Omental fat pad (tissue), 4 donors: ENCODE measurements around the gene BTBD16. TPM values are rescaled to one million over a fixed set of nuclear protein-coding genes. Genes with fewer than 3 reads are reported as not detected.

ENCODE experiments used
- ATAC-seq: fragments of 150-250 bp; one replicate; pipeline ENCODE4 v1.9.1; 2016; ENCODE audit warnings: mild to moderate bottlenecking, moderate library complexity; ENCODE audit not compliant: low FRiP score
- DNase-seq: peaks from one replicate; pipeline ENCODE4 v3.0.0-alpha.2; 2019; ENCODE audit warnings: low spot score
- total RNA-seq, 4 donors: library from RNA; depleted of rRNA; stranded (reverse); fragments of >200 nt; gene quantifications; one replicate each; pipeline ENCODE4 v1.1.0, GENCODE V29; 2016
- TF ChIP-seq, protein P1 (sequence below), 3 donors: fragments of 450-650 bp; IDR thresholded peaks; one replicate each; pipeline ENCODE4 v1.5.1; 2016 to 2017; ENCODE audit warnings: antibody characterized with exemption in 3 of 3, mild to moderate bottlenecking in 3 of 3, moderate library complexity in 2 of 3

The BTBD16 gene
- total RNA-seq, 4 donors from 2014 or later, result 0.37 TPM; not detected in 3

DNA sequence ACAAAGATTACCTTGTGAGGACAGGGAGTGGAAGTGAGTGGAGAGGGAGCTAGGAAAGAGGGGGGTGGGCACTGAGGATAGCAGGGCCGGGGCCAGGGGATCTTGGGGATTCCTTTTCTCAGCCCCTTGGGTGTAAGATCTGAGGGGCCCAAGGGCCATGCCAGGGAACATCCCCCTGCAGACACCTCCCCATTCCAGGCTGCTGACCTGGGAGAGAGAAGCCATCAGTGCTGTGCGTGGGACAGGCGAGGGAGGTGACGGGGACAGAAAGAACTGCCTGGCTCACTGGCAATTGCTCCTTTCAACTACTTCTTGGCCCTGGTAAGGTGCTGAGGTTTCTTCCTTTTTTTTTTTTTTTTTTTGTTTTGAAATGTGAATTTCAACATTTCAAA lies 12.0 kb upstream of the BTBD16 start:
- TF ChIP-seq, protein P1, sequence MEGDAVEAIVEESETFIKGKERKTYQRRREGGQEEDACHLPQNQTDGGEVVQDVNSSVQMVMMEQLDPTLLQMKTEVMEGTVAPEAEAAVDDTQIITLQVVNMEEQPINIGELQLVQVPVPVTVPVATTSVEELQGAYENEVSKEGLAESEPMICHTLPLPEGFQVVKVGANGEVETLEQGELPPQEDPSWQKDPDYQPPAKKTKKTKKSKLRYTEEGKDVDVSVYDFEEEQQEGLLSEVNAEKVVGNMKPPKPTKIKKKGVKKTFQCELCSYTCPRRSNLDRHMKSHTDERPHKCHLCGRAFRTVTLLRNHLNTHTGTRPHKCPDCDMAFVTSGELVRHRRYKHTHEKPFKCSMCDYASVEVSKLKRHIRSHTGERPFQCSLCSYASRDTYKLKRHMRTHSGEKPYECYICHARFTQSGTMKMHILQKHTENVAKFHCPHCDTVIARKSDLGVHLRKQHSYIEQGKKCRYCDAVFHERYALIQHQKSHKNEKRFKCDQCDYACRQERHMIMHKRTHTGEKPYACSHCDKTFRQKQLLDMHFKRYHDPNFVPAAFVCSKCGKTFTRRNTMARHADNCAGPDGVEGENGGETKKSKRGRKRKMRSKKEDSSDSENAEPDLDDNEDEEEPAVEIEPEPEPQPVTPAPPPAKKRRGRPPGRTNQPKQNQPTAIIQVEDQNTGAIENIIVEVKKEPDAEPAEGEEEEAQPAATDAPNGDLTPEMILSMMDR (IDR thresholded peaks at IDR 0.05), result no peak
- DNase-seq, result no peak
- ATAC-seq, result no peak

- TF ChIP-seq, protein P1 (IDR thresholded peaks at IDR 0.05), result no peak
- DNase-seq (no peak), ATAC-seq (no peak)
Observed at GRCh38 chr10:122261584-122261983, 9.5 kb upstream of the BTBD16 start.

GRCh38 chr10:122263971-122264370 lies 7.1 kb upstream of the BTBD16 start:
- ATAC-seq (no peak), DNase-seq (no peak)
- TF ChIP-seq, protein P1 (IDR thresholded peaks at IDR 0.05), result no peak

DNA sequence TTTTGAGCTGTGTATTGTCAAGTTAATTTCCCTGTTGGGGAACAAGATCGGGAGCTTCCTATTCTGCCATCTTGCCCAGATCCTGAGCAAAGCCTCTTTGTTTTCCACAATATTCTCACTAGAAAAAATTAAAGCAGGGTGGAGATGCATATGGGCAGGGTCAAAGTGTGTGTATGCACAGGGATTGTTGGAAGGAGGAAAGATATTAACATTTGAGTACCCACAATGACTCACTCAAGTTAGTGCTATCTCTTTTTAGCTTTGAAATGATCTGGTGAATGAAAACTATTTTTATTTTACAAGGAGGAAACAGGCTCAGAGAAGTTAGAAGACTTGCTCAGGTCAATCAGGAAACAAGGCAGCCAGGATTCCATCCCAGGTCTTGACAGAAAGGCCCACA lies 6.7 kb upstream of the BTBD16 start:
- ATAC-seq, result no peak
- TF ChIP-seq, protein P1 (IDR thresholded peaks at IDR 0.05), result no peak
- no peak for DNase-seq

DNA sequence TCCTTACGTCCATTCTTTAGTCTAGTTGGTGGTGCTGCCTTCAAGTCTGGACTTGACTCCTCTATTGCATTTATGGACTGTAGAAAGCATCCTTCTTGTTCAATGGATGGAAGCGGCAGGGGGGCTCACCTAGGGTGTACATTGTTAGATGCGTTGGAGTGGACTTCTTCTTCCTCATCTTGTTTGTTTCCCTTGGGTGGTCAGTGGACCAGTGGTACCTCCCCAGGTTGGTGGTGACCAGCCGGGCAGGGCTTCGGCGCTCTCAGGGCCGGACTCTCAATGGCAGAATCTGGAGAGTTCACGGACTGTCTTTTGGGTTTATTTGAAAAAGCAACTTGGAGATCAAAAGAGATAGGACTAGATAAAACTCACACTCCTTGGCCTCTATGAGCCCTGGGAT lies 6.2 kb upstream of the BTBD16 start:
- ATAC-seq, result no peak
- TF ChIP-seq, protein P1 (IDR thresholded peaks at IDR 0.05), result no peak

GRCh38 chr10:122265896-122266295 lies 5.2 kb upstream of the BTBD16 start:
- TF ChIP-seq, protein P1 (IDR thresholded peaks at IDR 0.05), result no peak
- ATAC-seq (no peak), DNase-seq (no peak)

More for the DNA sequence above, 6.2 kb upstream of the BTBD16 start:
- DNase-seq, result no peak

DNA sequence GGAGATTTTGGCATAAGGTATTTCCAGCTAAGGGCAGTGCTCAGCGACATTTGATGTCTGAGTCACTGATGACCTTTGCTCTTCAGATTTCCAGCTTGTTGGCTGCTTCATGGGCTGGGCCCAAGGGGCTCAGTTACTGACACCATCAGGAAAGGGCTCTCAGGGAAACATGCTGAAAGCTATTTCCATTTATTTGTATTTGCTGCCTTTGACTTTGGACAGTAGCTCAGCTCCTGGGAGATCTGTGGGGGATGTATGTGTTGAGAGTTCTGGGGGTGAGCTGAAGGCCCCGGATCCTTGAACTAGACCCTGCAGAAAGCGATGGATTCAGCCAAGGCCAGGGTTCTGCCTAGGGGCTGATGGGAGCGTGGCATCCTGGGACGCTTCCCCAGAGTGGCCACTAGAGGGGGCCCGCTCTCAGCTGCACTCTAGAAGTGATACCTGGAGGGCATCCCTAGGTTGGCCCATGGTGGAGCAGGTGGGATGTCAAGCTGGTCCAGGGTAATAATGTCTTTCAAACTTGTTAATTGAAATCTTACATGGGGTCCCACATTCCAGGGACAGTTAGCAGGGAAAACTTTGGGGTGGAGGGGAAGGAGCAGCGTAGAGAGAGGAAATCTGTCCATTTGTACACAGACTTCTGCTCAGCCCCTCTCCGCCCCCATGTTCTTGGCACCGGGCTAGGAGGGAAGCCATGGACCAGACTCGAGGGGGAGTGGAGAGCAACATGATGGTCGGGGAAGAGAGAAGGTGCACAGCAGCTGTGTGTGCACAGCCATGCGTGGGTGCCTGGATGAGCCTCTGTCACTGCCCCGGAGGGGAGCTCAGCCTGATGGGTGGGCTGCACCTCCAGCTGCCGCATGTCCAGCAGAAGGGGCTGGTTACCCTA lies 3.0 kb upstream of the BTBD16 start:
- ATAC-seq (no peak), DNase-seq (no peak)
- TF ChIP-seq, protein P1 (IDR thresholded peaks at IDR 0.05), result peak in 1 of 3 donors; percentile 22
